Ecto neural progenitor cell (in vitro differentiated cells): ENCODE results near the gene GDNF.
"Not testable (repeated sequence)": the region's sequence is repeated elsewhere in the genome, so short reads cannot be mapped to it uniquely, and the experiment has no call there.

ENCODE experiments used
- DNase-seq: peaks from one replicate; pipeline ENCODE4 v3.0.0-alpha.2; 2018; ENCODE audit warnings: low spot score

GDNF gene

DNA sequence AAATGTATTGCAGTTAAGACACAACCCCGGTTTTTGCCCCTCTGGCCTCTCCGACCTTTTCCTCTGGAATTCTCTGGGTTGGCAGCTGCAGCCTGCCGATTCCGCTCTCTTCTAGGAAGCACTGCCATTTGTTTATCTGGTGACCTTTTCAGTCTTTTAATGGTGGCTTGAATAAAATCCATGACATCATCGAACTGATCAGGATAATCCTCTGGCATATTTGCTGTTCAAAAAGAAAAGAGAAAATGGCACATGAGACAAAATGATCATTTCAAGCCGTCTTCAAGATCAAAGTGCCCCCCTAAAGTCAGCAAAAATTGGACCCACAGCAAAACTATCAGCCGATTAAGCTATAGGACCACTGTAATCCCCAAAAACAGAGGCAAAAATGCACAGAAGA is 23.9 kb downstream of the GDNF start:
- DNase-seq = no peak

DNA sequence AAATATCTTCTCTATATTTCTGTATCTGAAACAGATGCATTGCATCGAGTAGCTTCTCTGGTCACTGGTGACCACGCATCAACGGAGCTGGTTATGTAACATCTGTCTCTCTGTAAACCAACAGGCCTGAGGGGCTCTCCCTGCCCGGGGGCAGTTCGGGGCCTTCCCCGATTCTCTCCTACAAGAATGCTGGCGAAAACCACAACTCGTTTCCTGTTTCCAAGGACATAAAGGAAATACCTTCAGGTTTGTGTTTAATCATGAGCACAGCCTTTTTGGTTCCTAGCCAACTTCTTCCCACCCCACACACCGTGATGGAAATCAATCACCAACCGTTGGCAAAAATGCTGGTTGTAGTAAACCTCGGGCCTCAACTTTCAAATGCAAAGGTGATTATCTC is 25.1 kb downstream of the GDNF start:
- DNase-seq = no peak

DNA sequence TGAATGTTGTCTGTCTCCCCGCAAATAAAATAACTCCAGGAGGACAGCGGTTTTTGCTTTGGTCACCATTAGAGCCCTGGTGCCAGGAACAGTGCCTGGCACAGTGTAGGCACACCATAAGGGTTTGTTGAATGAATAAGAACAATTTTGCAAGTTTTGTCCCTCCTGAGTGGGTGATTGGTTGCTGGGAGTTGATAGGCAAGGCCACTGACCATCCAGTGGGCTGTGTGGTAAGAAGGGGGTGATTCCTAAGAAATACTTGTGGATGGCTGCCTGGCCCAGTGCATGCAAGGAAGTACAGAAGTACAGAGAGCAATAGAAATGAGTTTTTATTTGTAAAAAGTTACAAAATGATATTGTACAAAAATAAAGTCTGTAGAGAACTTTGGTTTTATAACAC is 27.5 kb downstream of the GDNF start:
- DNase-seq = no peak

DNA sequence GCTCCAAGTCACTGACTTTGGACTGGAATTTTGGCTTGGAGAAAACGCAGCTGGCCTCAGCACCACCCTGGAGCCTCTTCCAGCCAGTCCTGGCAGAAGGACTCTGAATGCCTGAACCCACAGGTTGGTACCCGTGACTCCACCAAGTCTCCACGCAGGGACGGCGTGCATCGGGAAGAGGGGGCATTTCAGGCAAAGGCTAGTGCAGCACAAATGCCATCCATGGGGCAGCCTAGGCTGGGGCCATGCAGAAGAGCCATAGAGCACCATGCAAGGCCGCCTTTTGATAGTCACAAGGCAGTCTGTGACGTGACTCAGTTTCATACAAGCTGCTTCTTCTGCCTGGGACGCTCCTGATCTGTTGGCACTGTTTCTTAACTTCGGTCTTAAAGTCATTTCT is 28.0 kb downstream of the GDNF start:
- DNase-seq = no peak

DNA sequence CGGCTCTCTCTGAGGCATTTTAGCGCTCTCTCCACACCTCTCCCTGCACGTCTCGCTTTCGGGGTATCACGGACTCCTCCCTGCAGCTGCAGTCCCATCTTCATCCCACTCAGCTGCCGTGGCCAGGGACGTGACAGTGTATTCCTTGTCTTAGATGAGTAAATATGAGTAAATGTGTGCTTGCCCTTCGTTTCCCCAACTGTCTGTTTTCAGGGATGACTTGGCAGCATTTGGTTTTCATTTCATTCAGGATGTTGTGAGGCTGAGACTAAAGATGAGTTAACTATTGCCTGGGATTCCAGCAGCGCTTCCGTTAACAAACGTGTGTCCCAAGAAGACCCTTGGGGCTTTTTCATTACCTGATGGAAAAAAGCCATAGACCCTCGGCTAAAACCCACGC is 29.5 kb downstream of the GDNF start:
- DNase-seq = no peak

DNA sequence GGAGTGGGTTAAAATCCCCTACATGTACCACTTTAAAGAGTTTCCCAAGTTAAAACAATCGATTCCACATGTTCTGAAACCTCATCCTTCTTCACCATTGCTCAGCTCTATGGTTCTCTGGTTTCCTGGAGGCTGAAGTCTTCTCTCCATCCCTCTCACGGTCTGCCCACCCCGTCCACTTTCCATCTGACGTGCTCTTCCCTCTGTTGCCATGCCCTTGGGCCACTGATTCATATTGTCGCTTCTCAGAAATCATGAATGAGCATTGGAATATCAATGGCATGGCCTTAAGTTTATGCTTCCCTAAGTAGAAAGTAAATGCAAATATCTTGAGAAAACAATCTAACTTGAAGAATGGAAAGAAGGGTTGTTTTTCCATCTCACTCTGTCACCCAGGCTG is 30.9 kb downstream of the GDNF start:
- DNase-seq = no peak

DNA sequence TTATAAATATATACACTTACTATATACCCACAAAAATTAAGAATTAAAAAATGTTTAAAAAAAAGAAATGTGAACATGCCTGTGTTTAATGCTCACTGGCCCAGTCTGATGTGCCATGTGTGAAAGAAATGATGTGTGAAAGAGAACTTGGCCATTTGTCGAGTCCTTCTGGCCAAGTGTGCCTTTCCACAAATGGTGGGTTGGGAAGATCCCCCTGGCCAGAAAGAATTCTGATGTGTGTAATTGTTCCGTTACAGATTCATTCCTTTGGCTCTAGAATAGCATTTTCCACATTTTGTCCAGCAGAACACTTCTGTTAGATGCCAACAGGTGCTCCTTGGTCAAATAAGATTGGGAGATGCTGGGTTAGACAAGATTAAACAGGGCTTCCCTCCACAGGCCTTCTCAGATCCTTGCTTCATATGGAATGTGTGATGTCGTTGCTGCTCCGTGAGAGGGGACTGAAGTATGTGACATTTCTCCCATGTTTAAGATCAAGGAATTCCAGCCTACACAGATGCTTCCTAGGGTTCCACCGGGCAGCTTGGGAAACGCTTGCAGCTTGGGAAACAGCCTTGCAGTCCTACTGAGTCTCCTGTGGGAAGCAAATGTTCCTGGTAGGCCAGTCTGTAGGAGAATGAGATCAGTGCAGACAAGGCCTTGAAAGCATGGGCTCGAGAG is 32.1 kb downstream of the GDNF start:
- DNase-seq = no peak

DNA sequence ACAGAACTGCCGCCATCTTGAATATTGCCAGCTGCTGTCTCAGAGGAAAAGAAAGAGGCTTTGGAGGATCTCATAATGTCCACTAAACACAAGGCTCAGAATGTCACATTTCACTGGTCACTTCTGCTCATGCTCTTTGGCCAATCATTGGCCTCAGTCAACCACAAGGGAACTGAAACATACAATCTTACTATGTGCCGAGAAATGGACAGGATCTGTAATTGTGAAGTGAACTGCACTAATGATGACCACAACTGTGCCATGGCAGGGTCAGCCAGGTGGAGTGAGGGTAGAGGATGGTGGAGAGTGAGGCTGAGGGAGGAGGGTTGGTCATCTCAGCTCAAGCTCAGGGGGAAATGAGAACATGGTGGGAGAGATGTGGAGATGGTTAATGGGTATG is 32.8 kb downstream of the GDNF start:
- DNase-seq = no peak

DNA sequence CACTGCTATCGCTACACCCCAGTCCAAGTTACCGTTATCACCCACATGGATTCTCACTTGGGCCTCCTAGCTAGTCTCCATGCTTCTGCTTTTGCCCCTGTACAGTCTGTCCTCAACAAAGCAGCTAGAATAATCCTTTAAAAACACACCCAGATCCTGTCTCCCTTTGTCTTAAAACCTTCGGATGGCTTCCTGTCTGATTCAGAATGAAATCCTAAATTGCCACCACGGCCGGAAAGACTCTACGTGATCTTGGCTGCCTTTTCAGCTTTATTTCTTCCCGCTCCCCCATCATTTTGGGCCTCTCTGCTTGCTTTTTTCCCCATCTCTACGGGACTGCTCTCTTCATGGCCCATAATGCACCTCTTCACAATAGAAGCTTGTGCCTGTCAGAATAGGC is 33.4 kb downstream of the GDNF start:
- no peak for DNase-seq

DNA sequence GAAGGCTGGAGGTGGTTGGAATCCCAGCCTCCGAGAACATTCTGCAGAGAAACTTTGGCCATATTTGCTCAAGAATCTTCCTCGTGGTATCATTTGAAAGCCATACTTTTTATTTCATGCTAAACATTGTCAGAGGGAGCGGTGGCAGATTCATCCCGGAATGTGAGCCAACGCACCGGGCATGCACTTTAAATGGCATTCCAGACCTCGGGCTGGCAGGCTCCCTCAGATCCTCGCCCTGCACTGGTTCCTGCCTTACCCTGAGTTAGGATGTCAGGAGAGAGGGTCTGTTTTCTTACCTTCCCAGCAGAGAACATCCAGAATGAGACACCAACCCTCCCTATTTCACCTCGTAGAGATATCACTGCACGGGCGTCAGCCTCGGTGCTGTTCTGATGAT is 33.8 kb downstream of the GDNF start:
- no peak for DNase-seq

DNA sequence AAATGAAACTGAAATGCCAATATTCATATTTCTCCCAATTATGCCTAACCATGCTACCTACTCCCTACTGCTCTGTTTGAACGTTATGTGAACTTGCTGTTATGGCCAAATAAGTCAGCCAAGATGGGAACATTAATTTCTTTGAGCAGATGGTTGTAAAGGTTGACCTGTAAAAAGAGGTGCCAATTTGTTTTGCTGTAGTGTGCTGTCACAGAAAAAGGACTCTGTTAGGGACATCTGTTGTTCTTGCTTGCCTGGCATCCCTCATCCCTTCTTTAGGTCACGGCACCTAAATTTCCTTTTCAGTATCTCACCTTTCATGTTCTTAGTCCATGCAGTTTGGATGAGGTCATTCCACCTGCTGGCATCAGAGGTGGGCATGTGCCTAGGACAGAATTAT is 35.4 kb downstream of the GDNF start:
- DNase-seq = no peak

DNA sequence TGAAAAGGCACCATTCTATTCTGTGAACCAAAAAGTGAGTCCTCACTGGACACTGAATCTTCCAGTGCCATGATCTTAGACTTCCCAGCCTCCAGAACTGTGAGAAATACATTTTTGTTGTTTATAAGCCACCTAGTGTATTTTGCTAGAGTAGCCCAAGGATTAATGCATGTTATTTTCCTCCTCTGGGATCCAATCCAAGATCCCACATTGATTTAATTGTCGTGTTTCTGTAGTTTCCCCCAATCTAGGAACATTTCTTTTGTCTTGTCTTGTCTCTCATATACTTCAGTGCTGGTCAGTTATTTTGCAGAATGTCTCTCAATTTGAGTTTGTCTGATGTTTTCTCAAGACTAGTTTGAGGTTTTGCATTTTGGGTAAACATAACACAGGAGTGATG is 36.4 kb downstream of the GDNF start:
- DNase-seq = no peak

DNA sequence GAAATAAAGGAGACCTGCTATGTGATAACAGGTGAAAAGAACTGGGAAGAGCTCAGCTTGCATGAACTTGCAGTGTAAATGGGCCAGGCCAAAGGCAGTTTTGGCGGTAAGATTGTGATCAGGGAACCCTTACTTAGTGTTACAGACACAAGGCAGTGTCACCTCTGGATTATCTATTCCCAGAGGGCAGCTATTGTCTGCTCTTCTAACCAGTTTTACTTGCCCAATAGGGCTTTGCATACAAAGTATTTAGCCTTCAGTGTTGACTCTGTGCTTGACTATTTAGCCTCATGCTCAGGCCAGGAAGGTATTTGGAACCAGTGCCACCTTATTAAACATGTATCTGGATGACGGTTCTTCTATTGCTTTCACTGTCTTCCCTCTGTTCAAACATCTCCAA is 38.3 kb downstream of the GDNF start:
- DNase-seq = no peak

DNA sequence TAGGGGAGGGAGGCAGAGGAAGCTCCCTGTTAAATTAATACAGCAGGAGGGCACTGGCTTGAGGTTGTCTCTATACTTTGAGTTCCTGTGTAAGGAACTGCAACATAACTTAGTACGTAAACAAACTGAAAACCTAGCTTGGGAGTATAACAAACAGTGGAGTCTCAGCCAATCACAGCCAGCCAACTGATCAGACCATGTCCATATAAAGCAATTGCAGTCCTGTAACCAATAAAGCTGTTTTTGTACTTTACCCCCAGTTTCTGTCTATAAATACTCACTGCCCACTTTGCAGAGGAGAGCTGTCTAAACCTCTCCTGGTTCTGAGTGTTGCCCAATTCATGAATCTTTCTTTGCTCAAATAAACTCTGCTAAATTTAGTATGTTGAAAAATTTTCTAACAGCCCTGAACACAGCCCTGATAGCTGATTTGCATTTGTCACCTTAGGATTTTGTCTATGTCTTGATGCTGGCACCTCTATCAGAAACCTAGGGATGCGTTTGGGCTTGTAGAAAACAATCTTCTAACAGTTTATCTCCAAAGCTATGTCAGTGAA is 39.9 kb downstream of the GDNF start:
- DNase-seq = no peak

DNA sequence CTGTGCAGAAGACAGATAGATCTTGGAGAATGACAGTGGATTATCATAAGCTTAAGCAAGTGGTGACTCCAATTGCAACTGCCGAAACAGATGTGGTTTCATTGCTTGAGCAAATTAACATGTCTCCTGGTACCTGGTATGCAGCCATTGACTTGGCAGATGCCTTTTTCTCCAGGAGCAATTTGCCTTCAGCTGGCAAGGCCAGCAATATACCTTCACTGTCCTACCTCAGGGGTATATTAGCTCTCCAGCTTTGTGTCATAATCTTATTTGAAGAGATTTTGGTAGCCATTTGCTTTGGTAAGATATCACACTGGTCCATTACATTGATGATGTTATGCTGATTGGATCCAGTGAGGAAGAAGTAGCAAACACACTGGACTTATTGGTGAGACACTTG is 43.4 kb downstream of the GDNF start:
- not testable (repeated sequence) for DNase-seq

DNA sequence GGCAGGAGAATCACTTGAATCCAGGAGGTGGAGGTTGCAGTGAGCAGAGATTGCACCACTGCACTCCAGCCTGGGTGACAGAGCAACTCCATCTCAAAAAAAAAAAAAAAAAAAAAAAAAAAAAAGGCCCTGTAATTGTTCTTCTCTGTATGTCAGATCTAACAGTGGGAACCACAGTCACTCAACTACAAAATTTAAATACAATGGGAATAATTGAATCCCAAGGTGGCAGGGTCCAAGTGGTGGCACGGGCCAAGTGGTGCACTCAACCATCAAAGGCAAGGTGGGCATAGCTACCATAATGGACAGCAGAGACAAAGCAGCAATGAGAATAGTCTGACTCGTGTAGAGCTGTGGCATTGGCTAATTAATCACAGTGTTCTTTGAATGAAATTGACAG is 44.5 kb downstream of the GDNF start:
- not testable (repeated sequence) for DNase-seq

DNA sequence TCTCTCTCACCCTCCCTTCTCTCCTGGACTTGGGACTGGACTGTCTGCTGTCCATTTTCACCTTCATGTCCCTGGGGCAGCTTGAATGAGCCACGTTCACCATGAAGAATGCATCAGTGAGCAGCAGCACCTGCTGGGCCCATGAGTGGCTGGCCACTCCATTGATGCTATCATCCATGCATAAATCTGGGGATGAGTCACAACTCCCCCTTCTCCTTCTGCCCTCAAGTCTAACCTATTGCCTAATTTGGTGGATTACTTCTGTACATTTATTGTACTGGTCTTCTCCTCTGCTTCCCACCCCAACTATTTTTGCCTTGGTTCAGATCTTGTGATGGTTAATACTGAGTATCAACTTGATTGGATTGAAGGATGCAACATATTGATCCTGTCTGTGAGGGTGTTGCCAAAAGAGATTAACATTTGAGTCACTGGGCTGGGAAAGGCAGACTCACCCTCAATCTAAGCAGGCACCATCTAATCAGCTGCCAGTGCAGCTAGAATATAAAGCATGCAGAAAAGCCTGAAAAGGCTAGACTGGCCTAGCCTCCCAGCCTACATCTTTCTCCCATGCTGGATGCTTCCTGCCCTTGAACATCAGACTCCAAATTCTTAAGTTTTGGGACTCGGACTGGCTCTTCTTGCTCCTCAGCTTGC is 46.7 kb downstream of the GDNF start:
- no peak for DNase-seq

DNA sequence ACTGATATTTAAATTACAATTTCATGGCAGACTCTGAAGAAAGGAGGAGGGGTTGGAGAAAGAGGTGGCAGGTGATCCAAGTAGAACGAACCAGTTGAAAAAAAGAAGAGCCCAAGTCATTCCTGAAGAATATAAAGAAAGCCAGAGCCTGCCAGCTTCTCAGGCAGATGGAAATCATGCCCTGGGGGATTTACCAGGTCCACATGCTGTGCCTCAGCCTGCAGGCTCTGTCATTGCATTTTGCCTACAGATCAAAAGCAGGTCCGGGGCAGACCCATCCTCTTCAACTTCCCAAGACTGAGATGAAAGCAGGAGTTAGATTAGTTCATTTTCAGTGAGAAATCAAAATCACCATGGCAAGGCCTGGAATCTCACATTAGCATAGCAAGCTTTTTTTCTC is 48.5 kb downstream of the GDNF start:
- DNase-seq = no peak

DNA sequence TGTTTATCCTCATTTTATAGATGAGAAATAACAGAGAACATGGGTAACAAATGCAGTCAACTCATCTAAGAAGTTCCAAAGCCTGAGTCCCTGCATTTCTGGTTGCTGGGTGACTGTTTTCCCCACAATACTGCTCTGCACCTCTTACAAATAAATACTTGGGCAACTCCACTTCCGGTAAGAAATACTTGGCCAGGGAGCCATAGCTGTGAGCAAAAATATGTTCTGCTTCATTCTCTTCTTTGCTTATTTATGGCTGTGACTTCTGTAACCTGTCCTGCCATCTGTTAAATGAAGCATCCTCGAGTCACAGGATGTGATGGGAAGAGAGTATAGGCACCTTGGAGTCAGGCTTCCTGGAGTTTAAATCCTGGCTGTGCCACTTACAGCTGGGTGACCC is 49.9 kb downstream of the GDNF start:
- no peak for DNase-seq

DNA sequence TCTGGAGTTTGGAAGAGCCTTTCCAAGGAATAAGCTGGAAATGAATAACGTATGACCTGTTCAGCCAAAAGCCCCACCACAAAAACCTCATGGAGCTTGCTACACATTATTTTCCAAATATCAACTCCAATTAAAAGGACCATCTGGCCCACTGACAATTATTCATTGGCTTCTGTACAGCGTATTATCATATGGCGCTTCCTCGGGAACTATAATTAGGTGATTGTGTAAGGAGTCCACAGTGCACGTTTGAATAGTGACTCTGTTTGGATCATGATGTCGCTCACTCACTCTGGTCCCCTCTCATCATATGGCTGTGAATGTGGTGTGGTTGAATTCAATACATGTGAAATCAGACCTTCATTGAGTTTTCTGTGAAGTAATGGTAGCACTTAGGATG is 52.1 kb downstream of the GDNF start:
- DNase-seq = no peak

DNA sequence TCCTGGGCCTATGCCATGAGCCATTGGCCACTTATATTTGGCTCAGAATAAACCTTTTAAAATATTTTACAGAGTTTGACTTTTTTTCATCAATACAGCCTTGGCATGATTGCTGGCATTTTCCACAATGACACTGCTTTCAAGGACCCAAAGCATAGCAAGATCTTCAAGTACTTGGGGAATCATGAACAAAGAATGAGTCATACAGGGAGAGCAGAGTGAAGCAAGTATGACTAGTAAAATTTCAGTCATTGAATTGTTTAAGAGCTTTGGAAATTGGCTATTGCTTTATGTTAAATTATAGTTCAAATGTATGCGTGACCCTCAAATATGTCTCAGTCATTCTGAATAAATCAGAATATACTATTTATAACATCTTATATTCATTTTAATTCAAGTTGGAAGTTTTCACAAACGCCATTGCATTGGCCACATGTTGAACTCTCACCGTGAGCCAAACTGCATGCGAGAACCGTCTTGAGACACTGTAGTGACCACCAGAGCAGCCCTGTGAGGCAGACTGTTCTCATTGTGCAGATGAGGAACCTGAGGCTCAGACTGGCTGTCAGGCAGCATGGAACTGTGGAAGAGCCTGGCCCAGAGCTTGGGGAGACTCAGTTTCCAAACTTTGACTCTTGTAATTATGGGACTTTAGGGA is 52.9 kb downstream of the GDNF start:
- DNase-seq = no peak

DNA sequence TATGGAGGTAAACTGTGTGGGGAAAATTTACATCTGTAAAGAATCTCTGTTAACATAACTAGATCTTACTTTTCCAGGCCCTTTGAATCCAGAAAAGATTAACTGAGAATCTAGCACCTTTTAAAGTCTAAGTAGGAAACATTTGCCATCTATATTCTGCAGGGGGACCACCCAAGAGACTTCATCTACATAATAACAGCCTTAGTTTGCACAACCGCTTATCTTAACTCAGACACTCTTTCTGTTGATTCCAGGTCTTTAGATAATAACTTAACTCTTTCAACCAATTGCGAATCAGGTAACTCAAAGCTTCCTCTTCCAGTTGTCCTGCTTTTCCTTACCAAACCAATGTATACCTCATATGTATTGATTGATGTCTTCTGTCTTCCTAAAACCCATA is 53.4 kb downstream of the GDNF start:
- DNase-seq = no peak

DNA sequence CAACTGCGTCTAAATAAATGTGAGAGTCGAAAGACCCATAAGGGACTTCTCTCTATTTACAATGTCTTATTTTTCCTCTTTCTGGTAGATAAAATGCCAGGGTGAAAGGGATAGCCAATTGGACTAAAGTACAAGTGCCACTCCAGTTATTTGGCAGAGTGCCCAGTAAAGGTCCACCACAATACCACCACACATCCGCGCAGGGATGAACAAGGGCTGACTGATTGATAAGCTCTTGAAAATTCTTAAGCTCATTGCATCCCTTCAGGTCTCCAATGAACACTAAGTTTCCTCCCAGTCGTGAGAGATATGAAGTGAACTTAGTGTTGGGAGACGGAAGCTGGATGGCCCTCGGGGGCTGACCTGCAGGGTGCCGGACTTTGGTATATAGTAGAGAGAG is 58.4 kb downstream of the GDNF start:
- DNase-seq = not testable (repeated sequence)
